Left renal pelvis (tissue), 4 donors: Measurements from ENCODE around the gene TNFRSF14. TPM values are rescaled to one million over a fixed set of nuclear protein-coding genes. Genes with fewer than 3 reads are reported as not detected.

ENCODE experiments used
- DNase-seq, 4 donors: peaks; one replicate each; pipeline ENCODE4 v3.0.0-alpha.2; 2013; ENCODE audit warnings: low read depth in 4 of 4, low spot score in 3 of 4
- polyA plus RNA-seq, 4 donors: library from polyadenylated mRNA; unstranded; fragments of 120-200 nt; gene quantifications; one replicate each; pipeline ENCODE4 v1.2.1, GENCODE V29; 2013; ENCODE audit not compliant: insufficient read length in 4 of 4

TNFRSF14 gene
- polyA plus RNA-seq, 4 donors = 15.9 to 26.3 (median 20.2) TPM

DNA sequence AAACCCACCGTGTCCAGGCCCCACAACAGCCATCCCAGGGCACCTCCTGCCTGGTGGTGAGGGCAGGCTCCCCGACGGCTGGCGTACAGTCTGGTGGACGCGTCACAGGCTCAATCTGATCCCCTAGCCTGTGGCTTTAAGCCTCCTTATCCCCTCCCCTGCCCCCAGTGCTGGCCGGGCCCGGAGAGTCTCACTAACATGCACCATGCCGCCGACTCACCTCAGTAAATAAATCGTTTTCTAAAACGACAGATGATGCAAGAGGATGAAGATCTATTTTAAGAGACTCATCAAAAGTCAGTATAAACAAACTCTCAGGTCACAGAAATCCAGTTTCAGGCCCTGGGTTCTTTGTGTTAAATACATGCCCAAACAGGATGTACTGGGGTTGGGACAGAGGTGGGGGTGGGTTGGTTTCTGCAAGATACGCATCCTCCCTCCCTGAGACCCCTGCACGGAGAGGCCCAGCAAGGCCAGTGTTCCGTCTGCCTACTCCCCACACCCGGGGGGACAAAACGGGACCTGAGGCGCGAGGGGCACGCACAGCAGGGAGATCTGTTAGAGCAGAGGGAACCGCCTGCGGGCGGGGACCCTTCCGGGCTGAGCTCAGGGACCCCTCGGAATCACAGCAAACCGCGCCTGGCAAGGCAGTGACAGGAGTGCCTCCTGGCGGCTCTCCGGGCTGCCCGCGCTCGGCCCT is 32.8 kb upstream of the TNFRSF14 start:
- no peak for DNase-seq

DNA sequence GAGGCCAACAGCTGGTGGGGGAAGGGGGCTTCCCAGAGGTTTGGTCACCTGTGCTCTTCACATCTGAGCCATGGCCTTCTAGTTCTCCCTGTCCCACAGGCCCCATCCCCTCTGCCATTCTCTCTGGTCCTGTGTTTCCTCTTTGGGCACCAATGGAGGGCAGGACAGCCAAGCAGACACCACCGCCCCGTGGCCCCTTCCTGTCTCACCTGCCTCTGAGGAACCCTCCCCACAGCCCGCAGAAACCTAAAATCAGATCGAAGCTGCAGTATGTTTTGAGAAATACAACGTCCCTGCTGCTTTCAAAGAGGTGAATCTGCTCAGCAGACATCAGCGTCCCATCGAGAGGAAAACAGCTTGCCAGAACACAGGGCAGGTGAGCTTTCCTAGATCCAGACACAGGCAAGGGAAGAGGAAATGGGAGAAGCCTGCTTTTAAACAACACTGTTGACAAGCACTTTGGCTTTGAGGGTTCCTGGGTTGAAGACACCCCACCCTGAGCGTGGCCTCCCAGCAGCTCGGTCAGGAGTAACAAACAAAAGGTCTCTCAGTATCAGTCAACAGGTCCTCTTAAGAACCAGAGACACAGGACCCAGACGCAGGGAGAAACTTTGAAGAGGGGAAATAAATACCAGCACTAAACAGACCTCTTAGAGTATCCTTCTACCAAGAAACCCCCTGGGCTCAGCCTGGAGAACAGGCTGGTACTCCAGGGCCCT is 32.1 kb upstream of the TNFRSF14 start:
- DNase-seq = no peak

DNA sequence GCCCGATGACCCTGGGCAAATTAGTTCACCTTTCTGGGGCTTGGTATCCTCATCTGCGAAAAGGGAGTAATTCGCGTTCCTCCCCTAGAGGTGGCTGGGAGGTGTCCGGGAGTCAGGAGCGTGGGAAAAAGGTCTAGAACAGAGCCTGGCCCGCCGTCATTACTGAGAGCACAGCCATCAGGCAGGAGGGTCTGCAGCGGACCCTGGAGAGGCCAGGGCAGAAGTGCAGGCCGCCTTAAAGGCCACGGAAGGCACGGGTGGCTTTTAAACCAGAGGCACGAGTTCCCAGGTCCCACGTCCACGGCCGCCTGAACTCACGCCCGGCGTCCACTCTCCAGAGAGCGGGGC is 30.6 kb upstream of the TNFRSF14 start:
- no peak for DNase-seq

DNA sequence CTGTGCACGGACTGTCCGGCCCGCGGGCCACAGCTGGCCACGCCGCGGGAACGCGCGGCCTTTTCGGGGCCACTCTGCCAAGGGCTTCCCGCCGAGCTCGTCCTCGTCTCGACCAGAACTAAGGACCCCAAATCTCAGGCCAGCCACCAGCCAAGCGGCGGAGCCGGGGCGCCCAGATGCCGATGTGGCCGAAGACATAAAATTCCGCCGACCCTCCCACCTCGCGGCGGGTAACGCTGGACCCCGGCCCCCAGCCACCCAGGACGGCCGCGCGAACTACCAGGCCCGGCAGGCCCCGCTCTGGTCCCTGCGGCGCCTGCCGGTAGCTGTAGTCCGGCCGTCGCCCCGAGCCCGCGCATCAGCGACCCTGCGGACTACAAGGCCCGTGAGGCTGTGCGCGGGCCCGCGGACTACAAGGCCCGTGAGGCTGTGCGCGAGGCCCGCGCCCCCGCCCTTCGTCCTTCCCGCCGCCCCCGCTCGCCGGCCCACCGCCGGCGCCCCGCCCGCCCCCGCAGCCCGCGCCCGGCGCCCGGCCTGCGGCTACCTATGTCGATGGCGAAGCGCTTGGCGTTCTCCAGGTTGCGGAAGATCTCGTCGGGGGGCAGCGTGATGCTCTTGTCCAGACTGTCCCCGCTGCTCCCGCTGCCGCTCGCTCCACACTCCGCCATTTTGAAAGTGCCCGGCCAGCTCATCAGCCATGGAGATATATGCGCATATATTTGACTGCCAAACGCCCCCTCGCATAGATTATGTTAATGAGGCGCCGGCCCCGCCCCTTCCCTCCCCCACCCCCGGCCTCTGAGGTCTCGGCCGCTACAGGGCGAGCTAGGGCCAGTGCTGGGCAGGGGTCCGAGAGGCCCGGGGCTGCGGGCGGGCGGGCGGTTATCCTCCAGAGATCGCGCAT is 30.0 kb upstream of the TNFRSF14 start, which contains the start of gene PANK4:
Gene PANK4 (minus strand): TSS at position 677 of the 904 bp plus-strand sequence. CDS start 9 bp downstream, at position 668.
- peak; percentile 72 to 88 (median 86) for DNase-seq

DNA sequence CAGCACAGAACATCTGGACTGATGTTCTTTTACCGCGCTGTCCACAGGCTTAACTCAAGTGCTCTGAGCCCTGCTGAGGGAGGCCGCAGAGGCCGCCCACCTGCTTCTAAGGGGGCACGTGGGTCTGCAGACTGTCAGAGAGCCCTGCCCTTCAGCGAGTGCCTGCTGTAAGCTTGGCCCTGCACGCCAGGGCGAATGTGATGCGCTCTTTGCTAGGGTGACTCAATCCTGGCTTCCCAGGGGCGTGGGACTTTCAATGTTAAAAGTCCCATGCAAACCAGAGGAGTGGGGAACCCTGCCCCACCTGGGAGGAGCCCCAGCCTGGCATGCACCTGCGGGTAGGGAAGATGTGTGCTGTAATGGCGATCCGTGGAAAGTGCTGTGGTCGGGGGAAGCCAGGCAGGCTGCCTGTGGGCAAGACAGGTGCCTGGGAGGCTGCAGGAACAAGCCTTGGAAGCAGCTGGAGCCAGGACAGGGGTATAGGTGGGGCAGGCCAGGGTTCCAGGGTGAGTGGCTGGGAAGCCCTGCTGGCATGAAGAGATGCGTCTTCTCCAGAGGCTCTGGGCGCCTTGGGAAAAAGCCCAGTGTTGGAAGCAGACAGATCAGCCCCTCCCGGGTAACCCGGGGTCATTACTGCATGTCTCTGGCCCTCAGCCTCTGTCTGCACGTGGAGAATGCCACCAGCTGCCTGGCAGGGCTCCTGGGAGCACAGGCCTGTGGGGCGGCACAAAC is 29.2 kb upstream of the TNFRSF14 start:
- no peak for DNase-seq

DNA sequence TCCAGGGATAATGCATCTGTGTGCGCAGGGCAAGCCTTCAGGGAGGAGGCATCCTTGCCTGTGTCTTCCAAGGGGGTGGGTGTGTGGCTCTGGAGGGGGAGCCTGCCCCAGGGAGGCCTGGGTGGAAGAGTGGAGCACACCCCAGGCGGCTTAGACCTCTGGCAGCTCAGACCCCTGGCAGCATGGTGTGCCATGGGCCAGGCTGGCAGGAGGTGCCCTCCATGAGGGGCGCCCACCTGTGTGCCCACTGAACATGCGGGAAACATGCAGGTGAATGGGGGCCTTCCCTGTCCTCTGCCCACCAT is 28.7 kb upstream of the TNFRSF14 start:
- DNase-seq = no peak

DNA sequence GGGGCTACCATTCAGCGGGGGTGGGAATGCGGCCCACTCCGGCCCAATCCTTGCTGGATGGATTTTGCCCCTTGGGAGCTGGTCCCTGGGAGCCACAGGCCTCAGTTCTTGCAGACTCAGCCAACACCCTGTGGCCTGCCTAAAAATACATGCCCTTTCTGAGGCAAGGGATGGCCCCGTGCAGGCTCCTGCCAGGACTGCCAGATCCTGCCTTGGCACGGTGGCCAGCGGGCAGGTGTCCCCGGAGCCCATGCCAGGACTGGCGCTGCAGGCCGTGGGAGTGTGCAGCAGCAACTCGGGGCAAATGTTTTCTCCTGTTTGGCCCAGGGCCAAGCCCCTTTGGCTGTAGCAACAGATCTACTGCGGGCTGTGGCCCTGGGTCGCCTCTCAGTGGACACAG is 28.2 kb upstream of the TNFRSF14 start:
- no peak for DNase-seq

DNA sequence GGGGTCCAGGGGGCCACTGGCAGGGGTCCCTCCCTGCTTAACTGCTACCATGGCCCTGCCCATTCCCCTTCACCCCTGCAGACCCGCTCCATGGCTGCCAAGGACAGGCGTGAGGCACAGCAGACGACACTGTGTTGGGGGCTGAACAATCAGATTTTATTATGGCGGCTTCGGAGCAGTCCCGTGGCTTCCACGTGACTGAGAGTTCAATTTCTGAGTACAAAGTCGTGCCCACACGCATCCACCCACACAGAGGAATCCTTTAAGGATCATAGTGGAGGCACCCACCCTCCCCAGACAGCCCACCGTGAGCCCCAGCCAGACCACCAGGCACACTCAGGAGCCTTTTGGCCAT is 27.6 kb upstream of the TNFRSF14 start:
- no peak for DNase-seq

DNA sequence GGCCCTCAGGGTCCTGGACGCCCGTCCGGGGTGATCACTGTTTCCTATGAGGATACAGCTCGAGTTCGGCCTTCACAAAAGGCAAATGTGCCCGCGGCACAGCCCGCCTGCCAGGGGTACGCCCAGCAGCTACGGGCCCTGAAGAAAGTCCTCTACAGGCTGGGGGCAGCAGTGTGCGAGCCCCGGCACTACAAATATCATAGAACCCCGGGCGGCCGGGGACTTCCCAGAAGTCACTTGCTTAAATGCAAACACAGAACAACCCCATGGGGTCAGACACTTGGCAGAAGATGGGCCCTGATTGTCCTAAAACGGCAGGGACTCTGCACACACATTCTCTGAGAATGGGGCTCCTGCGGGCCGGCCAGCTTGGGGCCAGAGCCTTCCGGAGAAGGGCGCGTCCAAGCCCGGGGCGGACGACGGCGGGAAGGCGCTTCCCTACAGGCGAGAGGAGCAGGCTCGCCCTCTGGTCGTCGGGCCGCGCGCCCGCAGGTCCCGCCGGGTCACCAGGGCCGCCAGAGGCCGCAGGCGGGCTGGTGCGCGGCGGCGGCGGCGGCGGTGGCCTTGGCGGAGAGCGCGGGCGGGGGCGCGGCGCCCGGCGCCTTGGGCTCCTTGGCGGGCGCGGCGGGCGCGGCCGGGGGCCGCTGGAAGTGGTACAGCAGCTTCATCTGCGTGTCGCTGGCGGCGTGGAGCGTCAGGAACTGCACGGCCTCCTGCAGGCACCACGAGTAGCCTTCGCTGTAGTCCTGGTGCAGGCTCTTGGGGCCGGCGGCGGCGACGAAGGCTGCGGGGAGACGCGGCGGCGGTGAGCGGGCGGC is 27.0 kb upstream of the TNFRSF14 start:
- no peak for DNase-seq

DNA sequence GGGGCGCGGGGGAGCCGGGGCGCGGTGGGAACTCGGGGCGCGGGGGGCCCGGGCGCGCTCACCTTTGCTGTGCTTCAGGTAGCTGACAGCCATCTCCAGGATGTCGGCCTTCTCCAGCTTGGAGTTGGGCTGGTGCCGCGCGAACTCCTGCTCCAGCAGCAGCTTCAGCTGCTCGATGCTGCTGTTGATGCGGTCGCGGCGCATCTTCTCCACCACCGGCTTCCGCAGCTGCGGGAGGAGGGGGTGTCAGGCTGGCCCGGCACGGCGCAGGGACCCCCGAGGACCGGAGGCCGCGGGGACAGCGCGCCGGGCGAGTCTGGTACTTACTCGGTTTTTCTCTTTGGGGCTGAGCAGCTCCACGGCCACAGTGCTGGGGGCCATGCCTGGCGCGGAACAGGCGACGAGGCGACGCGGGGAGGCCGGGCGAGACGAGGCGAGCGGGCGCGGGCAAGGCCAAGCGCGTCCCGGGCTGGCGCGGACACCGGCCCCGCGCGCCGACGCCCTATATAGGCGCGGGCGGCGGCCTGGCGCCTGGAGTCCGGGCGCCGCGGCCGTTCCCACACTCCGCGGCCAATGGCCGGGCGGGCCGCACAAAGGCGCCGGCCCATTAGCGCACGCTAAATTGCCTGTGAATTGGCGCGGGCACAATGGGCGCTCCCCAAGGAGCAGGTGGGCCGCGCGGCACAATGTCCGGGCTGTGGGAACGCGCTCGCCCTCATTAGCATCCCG is 26.2 kb upstream of the TNFRSF14 start, which contains the start of gene HES5:
Gene HES5 (minus strand): TSS at position 480 of the 729 bp plus-strand sequence. CDS start 99 bp downstream, at position 381.
- no peak for DNase-seq

DNA sequence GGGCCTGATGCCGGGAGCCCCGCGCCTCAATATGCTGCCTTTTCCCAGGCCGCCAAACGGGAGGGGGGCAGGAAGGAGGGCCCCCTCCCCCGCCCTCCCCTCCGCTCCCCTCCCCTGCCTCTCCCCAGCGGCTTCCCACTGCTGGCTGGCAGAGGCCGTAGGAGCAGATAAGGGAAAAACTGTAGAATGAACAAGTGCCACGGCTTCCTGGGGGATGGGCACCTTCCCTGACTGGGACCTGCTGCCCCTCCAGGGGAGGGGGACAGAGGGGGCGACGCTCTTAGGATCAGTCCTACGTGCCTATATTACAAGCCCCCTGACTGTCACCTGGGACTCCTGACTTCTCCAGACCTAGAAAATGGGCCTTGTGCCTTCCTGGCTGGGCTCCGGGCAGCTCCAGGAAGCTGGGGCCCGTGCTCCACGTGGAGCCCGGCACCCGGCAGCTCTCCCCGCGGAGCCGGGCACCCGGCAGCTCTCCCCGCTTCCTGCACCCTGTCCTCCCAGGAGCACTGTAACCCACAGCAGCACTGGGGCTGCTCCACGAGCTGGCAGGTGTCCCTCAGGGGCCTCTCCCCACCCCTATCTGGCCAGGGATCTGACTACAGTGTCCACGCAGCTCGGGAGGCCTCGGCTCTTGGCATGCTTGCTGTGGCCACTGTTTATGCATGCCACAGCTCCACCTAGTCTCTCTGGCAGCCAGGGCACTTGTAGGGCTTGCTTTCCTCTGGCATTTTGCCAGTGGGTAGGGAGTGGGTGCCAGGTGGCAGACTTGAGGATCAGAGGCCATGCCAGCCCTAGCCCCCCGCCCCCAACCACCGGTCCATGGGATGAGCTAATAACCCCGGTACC is 25.4 kb upstream of the TNFRSF14 start:
- no peak for DNase-seq

DNA sequence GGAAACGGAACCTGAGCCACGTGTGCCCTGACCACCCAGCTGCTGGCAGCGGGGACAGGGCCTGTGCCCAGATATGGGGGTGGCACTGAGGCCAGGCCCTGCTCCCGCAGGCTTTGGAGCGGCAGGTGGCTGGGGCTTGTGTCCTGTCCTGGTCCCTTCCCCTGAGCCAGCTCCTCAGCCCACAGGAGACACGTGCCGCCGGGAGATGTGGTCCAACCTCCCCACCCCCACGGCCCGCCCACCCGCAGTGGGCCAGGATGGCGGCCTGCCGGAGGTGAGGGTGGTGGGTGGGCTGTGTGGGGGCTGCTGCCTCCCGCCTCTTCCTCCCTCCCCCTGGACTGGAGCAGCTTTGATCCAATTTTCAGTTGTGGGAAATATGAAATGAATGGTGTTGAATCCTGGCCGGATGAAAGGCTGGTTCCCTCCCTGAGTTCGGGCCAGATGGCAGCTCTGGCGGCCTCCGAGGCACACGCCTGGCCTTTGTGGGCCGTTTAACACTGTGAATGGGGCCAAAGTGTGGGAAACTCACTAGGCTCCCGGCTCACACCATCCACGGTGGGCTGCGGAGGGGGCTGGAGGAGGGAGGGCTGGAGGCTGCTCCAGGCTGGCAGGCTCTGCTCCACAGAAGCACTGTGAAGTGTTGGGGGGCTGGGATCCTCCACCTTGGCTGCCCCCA is 23.5 kb upstream of the TNFRSF14 start:
- no peak for DNase-seq

DNA sequence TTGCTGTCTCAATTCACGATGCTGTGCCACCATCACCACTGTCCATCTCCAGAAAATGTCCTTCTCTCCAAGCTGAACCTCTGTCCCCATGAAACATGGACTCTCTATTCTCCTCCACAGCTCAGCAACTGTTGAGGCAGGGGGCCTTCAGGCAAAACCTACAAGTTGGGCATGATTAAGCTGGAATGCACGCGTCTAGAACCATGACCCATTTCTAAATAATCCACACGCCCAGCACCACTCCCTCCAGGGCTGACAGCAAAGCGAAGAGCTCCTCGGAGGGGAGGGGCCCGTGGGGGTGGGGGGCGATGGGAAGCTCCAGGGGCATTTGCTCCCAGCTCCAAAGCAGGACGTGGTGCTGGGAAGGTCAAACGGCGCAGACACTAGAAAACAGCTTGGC is 22.8 kb upstream of the TNFRSF14 start:
- no peak for DNase-seq

DNA sequence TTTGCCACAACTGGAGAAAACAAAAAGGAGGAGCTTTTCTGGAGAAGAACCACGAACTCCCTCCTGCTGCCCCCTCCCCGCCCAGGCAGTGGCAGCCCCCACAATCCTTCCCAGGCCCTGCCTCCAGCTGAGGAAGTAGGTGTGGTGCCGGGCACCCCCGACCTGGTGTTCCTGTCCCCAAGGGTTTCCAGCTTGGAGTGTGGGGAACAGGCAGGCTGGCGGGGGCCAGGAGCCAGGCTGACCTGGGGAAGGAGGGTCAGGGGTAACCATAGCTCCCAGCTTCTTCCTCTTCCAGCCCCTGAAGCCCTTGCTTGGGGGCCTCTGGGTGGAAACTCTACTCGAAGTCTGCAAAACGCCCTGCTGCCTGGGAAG is 21.9 kb upstream of the TNFRSF14 start:
- DNase-seq = no peak

DNA sequence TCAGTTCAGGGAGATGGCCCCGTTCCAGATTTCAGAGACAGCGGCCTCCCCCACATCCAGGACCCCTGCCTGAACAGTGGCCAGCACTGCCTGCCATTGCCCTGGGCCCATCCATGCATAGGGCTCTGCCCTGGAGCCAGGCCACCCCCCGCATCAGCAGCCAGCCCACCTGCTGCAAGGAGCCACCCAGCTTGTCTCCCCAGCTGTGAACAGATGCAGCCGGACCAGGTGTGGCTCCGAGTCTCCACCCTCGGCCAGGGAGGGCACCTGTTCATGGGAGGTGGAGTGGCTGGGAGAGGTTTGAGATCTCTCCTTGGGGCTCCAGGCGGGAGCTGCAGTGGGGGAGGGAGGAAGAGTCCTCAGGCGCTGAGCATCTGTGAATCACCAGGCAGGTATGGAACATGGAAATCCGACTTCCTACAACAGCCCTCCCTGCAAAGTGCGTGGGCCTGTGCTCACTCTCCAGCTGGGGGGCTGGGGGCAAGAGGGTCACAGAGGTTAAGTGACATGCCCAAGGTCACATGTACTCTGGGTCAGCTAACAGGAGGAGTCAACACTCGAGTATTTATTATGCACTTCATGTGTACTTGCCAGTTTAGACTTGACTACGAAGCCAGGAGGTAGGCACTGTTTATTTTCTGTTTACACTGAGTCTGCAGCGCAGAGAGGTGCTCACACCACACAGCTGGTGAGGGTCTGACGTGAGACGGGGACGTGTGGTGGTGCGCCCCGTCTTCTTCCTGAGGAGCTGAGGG is 21.3 kb upstream of the TNFRSF14 start:
- DNase-seq = no peak

DNA sequence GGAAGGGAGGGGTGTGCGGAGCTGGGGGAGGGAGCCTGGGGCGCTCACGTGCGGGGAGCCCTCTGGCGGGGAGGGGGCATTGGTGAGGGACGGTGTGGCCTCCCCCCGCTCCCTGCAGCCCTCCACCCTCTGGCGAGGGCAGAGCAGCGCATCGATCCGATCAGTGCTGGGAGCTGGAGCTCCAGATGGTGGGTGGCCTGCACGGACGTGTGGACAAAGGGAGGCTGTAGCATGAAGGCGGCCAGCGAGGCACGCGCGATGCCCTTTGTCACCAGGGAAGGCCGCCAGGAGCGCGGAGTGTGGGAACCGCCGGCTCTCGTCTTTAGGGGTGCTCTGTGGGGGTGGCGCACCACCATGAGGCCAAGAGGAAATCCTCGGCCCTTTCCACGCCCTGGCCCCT is 20.7 kb upstream of the TNFRSF14 start:
- DNase-seq = no peak

DNA sequence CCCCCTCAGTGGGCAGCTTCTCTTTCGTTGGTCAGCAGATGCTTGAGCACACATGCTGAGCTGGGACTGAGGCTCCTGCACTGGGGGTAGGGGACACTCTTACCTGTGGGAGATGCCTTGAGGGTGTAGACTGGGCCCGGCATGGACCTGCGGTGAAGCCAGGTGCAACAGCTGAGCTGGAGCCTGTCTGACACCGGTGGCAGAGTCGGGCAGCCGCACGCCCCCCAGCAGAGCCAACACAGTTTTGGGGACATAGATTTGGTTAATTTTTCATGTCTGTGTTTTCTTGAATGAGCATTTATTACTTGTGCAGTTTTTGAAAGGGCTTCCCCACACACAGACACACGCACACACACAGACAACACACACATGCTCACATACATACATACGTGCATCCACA is 20.2 kb upstream of the TNFRSF14 start:
- no peak for DNase-seq
